Epithelial cell of proximal tubule (primary cell): ENCODE results near the gene CACNA2D1. TPM values are rescaled to one million over a fixed set of nuclear protein-coding genes. Genes with fewer than 3 reads are reported as not detected.

Experiments
- DNase-seq: peaks from one replicate; pipeline ENCODE4 v3.0.0-alpha.2; 2011; ENCODE audit warnings: low read depth
- H3K4me3 ChIP-seq: 2 replicates; pipeline ENCODE4 v1.5.1; 2011; ENCODE audit warnings: low read depth, mild to moderate bottlenecking, low read length
- total RNA-seq: library from RNA; depleted of rRNA; stranded (reverse); fragments of >200 nt; gene quantifications from 2 replicates; pipeline ENCODE4 v1.2.3, GENCODE V29; 2015
- TF ChIP-seq, protein P1 (sequence below): conservative IDR thresholded peaks from 2 replicates; pipeline ENCODE4 v1.5.1; 2012; ENCODE audit warnings: low read depth, mild to moderate bottlenecking, low read length

The CACNA2D1 gene
- total RNA-seq, 1 donor from 2014 or later = 6.1 TPM

DNA sequence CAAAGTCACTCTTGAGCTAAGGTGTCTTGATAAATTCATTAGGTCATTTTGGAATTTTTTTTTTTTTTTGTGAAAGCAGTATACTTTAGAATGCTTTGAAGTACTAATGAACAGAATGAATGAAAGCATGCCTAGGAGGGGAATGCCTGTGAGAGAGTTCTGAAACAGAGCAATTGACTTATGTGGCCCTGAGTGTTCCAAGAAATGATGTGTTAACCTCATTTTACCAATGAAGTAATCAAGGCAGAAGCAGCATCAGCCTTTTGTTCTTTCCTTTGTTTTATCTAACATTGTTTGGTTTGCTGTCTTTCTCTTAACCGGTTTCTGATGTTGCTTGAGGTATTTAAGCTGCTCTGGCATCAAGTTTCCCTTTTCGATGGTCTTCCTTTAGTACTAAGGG, 519.1 kb downstream of the CACNA2D1 start:
- TF ChIP-seq, protein P1, sequence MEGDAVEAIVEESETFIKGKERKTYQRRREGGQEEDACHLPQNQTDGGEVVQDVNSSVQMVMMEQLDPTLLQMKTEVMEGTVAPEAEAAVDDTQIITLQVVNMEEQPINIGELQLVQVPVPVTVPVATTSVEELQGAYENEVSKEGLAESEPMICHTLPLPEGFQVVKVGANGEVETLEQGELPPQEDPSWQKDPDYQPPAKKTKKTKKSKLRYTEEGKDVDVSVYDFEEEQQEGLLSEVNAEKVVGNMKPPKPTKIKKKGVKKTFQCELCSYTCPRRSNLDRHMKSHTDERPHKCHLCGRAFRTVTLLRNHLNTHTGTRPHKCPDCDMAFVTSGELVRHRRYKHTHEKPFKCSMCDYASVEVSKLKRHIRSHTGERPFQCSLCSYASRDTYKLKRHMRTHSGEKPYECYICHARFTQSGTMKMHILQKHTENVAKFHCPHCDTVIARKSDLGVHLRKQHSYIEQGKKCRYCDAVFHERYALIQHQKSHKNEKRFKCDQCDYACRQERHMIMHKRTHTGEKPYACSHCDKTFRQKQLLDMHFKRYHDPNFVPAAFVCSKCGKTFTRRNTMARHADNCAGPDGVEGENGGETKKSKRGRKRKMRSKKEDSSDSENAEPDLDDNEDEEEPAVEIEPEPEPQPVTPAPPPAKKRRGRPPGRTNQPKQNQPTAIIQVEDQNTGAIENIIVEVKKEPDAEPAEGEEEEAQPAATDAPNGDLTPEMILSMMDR = no peak
- no peak overlapping the region for H3K4me3 ChIP-seq
- no peak for DNase-seq

DNA sequence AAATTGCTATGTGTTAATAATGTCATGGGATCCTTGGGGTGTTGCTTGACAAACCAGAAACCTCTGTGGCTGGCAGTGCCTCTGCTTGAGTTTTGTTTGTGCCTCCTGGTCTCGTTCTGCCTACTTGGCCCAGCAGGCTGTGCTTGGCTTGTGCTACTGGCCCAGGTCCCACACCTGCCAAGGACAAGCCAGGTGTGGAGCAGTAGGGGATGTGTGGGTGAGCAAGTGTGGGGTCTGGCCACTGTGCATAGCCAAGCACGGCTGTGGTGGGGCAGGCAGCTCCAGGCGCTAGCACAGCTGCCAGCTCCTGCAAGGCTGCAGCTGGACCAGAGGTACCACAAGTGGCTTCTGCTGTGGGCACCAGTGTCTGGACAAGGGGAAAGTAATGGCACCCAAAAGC, 524.1 kb downstream of the CACNA2D1 start:
- TF ChIP-seq, protein P1 = no peak

DNA sequence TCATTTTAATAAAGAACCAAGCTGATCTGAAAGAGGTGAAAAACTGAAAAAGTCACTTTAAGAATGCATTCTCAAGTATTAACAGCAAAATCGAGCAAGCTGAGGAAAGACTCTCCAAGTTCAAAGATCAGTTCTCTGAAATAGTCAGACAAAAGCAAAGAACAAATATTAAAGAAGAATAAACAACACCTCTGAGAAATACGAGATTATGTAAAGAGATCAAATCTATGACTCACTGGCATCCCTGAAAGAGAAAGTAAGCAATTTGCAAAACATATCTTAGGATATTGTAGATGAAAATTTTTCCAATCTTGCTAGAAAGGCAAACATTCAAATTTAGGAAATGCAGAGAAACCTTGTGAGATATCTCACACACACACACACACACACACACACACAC, 535.4 kb downstream of the CACNA2D1 start:
- DNase-seq = no peak
- TF ChIP-seq, protein P1 = no peak
- no peak overlapping the region for H3K4me3 ChIP-seq

More for the DNA sequence above, 524.1 kb downstream of the CACNA2D1 start:
- DNase-seq = no peak
- no peak overlapping the region for H3K4me3 ChIP-seq

DNA sequence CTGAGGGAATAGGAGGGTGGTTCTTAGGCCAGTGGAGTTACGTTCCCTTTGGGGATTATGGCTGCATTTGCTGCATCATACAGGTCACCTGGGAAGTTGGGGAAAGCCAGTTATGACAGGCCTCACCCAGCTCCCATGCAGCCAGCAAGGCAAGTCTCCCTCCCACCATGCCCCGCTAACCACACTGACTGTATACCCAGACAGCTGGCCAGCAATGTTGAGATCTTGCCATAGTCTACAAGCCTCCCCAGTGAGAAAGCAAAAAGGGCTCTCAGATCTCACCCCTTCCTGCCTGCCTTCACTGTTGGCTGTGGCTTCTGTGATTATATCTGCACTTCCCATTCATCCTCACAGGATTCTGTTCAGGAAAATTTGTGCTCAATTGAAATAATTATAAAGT, 540.5 kb downstream of the CACNA2D1 start:
- H3K4me3 ChIP-seq = no peak overlapping the region
- TF ChIP-seq, protein P1 = no peak
- no peak for DNase-seq

DNA sequence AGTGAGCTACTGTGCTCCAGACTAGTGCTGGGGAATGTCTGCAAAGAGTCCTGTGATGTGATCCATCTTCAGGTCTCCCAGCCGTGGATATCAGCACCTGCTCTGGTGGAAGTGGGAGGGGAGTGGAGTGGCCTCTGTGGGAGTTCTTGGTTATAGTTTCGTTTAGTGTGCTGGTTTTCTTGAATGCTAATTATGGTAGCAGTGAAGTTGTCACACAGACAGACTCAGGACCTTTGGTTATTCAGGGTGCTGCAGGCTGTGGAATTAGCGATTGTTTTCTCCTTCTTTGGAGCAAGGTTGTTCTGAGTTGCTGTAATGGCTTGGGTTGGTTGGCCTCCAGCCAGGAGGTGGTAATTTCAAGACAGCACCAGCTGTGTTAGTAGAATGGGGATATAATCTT, 541.0 kb downstream of the CACNA2D1 start:
- no peak overlapping the region for H3K4me3 ChIP-seq
- TF ChIP-seq, protein P1 = no peak
- DNase-seq = no peak
